HL-60 (cell line): ENCODE results near the gene ANKDD1B.

Experiments used
- CTCF ChIP-seq: IDR thresholded peaks from one replicate; pipeline ENCODE4 v1.5.1; 2011; ENCODE audit warnings: low read length, control low read depth, inconsistent platforms; ENCODE audit not compliant: insufficient read depth
- GABPA ChIP-seq: IDR thresholded peaks from 2 replicates; pipeline ENCODE4 v1.6.1; 2012; ENCODE audit warnings: low read depth
- POLR2AphosphoS5 ChIP-seq: IDR thresholded peaks from 2 replicates; pipeline ENCODE4 v1.6.1; 2012; ENCODE audit warnings: low read depth
- SPI1 ChIP-seq: IDR thresholded peaks from 2 replicates; pipeline ENCODE4 v1.6.1; 2012; ENCODE audit warnings: low read depth, mild to moderate bottlenecking, borderline replicate concordance
- TF ChIP-seq, protein P1 (sequence below): IDR thresholded peaks from 2 replicates; pipeline ENCODE4 v1.6.1; 2012; ENCODE audit warnings: low read depth; ENCODE audit not compliant: insufficient replicate concordance

DNA sequence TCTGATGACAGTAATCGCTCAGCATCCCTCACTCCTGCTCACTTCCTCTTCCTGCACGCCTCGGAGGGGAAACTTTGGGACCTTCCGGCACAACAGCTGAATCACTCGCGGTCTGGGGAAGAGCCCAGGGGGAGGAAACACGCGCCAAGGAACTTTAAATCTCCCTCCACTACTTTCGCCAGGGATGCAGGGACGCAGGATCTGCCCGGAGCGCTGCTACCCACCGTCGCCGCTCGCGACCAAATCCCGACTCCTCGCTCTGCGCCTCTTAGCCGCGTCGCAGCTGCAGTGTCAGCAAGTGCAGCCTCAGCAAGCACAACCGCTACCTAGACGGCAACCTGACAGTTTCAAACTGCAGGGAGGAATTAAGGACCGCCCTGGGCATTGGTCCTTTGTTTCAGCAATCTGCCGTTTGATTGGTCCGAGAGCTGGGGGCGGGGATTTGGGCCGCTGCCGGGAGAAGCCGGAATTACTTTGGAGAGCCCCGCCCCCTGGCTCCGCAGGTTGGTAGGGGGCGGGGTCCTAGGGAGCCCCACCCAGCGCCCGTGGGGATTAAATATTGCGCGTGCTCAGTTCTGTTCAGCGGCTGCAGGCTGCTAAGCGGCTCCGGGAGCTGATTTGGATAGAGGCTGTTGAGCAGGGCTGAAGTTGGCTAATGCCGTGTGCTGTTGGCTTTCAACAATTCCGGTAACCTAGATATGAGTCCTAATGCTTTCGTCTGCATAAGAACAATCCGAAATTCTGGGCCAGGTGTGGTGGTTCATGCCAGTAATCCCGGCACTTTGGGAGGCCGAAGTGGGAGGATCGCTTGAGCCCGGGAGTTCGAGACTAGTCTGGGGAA is 106.0 kb downstream of the ANKDD1B start, which contains the start of gene POC5:
- TF ChIP-seq CTCF (no peak), POLR2AphosphoS5 (peak; percentile 56; the same call in 1 of the 2 replicates), SPI1 (peak; percentile 86), GABPA (peak; percentile 90)
- TF ChIP-seq, protein P1, sequence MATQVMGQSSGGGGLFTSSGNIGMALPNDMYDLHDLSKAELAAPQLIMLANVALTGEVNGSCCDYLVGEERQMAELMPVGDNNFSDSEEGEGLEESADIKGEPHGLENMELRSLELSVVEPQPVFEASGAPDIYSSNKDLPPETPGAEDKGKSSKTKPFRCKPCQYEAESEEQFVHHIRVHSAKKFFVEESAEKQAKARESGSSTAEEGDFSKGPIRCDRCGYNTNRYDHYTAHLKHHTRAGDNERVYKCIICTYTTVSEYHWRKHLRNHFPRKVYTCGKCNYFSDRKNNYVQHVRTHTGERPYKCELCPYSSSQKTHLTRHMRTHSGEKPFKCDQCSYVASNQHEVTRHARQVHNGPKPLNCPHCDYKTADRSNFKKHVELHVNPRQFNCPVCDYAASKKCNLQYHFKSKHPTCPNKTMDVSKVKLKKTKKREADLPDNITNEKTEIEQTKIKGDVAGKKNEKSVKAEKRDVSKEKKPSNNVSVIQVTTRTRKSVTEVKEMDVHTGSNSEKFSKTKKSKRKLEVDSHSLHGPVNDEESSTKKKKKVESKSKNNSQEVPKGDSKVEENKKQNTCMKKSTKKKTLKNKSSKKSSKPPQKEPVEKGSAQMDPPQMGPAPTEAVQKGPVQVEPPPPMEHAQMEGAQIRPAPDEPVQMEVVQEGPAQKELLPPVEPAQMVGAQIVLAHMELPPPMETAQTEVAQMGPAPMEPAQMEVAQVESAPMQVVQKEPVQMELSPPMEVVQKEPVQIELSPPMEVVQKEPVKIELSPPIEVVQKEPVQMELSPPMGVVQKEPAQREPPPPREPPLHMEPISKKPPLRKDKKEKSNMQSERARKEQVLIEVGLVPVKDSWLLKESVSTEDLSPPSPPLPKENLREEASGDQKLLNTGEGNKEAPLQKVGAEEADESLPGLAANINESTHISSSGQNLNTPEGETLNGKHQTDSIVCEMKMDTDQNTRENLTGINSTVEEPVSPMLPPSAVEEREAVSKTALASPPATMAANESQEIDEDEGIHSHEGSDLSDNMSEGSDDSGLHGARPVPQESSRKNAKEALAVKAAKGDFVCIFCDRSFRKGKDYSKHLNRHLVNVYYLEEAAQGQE: no peak
